Measurements from ENCODE around the gene RITA1.

DNA sequence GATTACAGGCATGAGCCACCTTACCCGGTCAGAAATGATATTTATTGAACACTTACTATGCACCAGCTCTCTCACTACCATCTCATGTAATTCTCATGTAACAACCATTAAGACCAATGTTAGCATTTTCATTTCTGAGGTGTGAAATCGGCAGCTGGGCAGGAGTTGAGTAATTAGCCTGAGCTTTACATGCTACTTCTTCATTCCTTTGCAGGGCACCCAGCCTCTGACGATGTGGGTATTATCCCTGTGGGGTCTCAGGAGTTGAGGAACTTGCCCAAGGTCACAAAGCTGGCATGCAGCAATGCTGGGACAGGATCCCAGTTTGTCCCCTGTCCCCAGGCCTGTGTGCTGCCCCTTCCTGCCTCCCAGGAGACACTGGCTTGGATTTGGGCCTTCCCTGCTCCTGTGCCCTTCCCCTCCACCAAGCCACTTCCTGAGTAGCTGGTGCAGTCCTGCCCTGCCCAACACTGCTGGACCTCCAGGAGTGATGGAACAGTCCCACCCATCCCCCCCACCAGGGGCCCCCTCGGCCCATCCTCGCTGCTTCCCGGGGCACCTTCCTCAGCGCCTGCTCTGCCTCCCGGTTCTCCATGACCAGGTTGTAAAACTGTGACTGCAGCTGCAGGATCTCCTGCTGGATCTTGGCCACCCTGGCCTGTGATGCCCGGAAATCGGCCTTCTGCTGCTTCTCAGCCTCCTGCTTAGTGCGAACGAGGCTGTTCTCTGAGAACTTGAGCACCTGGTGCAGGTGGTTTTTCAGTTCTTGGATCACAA lies 14.7 kb downstream of the RITA1 start:
- no peak for TF ChIP-seq CTCF (IDR thresholded peaks at IDR 0.05; ENCODE audit: low read depth, low read length)
- TF ChIP-seq MAX (IDR thresholded peaks at IDR 0.05; ENCODE audit: low read depth, low read length): no peak
- TF ChIP-seq POLR2A (IDR thresholded peaks at IDR 0.05; ENCODE audit: extremely low read depth, insufficient read length): no peak
- TF ChIP-seq MYC (IDR thresholded peaks at IDR 0.05; ENCODE audit: low read depth, low read length): no peak

Data from NB4 (cell line).